Measurements from ENCODE around the gene REV3L.
A peak's percentile ranks its signal among the peaks of the same experiment; 100 is the strongest.

The REV3L gene

GRCh38 chr6:111430605-111431376 is 52.2 kb downstream of the REV3L start:
- peaks cover 22% of the 10 kb centered on the region for H3K9me3 Mint-ChIP-seq
- no peak overlapping the region for H3K27ac Mint-ChIP-seq
- peaks cover 73% of the 10 kb centered on the region for H3K4me1 Mint-ChIP-seq (ENCODE audit: low read depth)
- no peak overlapping the region for H3K4me3 Mint-ChIP-seq
- H3K36me3 Mint-ChIP-seq (ENCODE audit: low read depth) = peaks cover 37% of the 10 kb centered on the region
- H3K27me3 Mint-ChIP-seq = no peaks in the 10 kb centered on the region

DNA sequence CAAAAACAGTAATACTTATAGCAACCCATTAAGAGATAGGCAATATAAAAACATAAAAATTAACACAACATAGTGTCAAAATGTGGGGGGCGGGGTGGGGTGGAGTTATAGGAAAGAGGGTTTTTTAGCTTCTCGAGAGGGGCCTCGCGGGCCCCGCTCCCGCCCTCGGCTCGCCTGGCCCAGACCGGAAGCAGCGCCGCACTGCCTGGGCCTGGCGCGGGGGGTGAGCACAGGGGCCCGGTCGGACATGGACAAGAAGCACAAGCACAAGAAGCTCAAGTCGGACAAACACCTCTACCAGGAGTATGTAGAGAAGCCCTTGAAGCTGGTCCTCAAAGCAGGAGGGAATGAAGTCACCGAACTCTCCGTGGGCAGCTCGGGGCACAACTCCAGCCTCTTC is 53.4 kb downstream of the REV3L start:
- no peak overlapping the region for H3K4me3 Mint-ChIP-seq
- peaks cover 66% of the 10 kb centered on the region for H3K4me1 Mint-ChIP-seq (ENCODE audit: low read depth)
- H3K9me3 Mint-ChIP-seq = peaks cover 15% of the 10 kb centered on the region
- H3K27me3 Mint-ChIP-seq = no peaks in the 10 kb centered on the region
- peaks cover 30% of the 10 kb centered on the region for H3K36me3 Mint-ChIP-seq (ENCODE audit: low read depth)
- H3K27ac Mint-ChIP-seq = no peak overlapping the region

GRCh38 chr6:111428811-111429210 is 54.2 kb downstream of the REV3L start:
- H3K4me3 Mint-ChIP-seq = no peak overlapping the region
- peaks cover 70% of the 10 kb centered on the region for H3K4me1 Mint-ChIP-seq (ENCODE audit: low read depth)
- no peak overlapping the region for H3K27ac Mint-ChIP-seq
- peaks cover 15% of the 10 kb centered on the region for H3K9me3 Mint-ChIP-seq
- H3K27me3 Mint-ChIP-seq = no peaks in the 10 kb centered on the region
- peaks cover 30% of the 10 kb centered on the region for H3K36me3 Mint-ChIP-seq (ENCODE audit: low read depth)

DNA sequence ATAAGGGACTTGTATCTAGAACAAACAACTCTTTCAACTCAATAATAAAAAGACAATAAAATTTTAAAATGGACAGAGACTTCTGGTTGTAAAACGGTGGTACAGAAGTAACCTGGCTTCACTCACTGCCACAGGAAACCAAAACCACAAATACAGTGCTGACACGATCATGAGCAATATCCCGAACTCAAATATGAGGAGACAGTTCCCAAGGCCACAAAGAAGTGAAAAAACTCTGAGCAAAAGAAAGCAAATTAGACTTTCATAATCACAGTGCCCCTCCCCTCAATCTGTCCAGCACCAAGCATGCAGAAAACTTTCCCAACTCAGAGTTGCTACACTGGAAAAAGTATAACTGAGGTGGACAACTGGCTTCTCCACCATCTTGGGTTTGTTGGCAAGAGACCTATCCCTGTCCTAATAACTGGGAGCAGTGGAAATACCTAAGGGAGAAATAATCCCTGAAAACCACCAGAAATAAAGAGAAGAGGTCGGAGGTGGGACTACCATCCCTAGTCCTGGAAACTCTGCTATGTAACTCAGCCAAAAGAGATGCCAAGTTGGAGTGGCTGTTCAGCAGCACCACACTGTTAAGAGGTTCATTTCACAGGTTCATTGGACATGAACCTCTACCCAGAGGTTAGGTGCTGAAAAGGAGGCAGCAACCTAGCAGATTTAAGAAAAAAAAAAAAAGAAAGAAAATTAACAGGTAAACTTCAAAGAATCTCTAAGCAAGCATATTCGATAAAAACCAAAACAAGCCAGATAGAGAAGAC is 55.5 kb downstream of the REV3L start:
- Mint-ChIP-seq H3K27me3 (no peaks in the 10 kb centered on the region), H3K36me3 (ENCODE audit: low read depth) (peaks cover 30% of the 10 kb centered on the region), H3K4me3 (peak overlapping the region; percentile 66), H3K9me3 (peaks cover 15% of the 10 kb centered on the region), H3K27ac (peak overlapping the region; percentile 77), H3K4me1 (ENCODE audit: low read depth) (peaks cover 66% of the 10 kb centered on the region)

DNA sequence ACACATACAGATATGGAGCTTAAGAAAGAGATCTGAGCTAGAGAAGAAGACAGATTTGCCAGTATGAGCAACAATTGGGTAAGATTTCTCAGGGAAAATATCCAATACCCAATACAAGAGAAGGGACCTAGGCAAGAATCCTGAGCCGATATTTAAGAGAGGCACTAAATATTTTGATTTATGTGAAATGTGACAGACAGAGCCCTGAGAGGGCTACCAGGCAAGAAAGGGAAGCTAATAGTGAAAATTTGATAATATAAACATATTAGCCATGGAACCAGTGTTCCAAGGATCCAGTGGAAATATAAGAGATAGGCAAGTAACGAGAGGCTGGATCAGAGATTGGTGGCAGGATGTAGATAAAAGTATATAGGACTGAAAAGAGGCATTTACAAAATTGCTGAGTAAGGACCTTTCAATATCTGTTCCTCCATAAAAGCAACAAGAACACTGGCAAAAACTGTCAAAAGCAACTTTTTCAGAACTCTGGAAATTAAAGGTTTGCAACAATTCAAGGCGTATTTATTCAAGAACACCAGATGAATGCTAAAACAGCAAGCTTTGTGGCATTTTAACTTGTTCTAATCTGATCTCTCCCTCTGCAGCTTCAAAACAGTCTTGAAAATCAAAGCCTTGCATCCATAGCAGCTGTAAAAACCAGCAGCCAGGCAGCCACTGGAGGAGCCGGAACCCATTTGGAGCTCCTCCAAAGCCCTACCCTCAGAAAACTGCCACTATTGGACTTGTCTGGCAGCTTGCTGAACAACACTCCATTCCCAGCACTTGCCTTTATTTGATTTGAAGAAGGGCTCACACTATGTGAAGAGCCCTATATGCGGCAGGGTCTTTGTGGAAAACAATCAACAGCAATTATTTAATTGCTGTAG is 58.8 kb downstream of the REV3L start:
- H3K4me1 Mint-ChIP-seq (ENCODE audit: low read depth) = peaks cover 46% of the 10 kb centered on the region
- H3K27ac Mint-ChIP-seq = no peak overlapping the region

GRCh38 chr6:111423055-111423633 is 59.9 kb downstream of the REV3L start:
- peaks cover 37% of the 10 kb centered on the region for H3K4me1 Mint-ChIP-seq (ENCODE audit: low read depth)
- H3K36me3 Mint-ChIP-seq (ENCODE audit: low read depth) = peaks cover under 1% of the 10 kb centered on the region
- H3K4me3 Mint-ChIP-seq = no peak overlapping the region
- H3K9me3 Mint-ChIP-seq = peaks cover 3% of the 10 kb centered on the region
- H3K27ac Mint-ChIP-seq = peak overlapping the region; percentile 10
- no peaks in the 10 kb centered on the region for H3K27me3 Mint-ChIP-seq

More for the DNA sequence above, 58.8 kb downstream of the REV3L start:
- H3K27me3 Mint-ChIP-seq = no peaks in the 10 kb centered on the region
- no peak overlapping the region for H3K4me3 Mint-ChIP-seq
- peaks cover 13% of the 10 kb centered on the region for H3K9me3 Mint-ChIP-seq
- H3K36me3 Mint-ChIP-seq (ENCODE audit: low read depth) = peaks cover 11% of the 10 kb centered on the region

DNA sequence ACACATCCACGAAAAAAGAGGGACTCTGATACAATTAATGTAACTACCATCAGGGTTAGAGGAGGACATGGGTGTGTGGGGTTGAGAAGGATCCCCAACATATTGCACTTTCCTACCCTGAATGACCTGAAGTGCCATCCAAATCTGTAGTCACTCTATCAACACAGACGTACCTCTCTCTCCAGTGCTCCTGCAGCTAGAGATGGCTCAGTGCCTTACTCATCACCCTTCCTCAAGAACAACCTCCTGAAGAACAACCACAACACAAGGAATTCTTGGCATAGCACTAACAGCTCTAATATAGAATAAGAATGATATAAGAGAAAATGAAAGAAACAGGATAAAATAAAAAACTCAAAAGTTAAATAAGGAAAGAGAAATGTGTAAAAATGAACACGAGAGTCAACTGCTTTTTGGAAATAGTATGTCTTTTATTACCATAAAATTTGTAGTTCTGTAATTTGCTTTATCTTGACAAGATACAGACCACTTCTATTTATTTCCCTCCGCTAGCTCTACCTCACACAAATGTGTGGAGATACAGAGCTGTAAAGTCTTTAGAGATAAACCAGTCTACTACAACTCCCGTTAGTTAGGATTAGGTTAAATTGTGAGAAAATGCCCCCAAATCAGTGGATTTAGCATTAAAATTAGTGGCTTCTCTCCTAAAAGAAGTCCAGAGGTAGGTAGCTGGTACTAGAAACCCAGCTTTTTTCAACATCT is 63.9 kb downstream of the REV3L start:
- H3K4me1 Mint-ChIP-seq (ENCODE audit: low read depth) = peaks cover 12% of the 10 kb centered on the region
- H3K27me3 Mint-ChIP-seq = no peaks in the 10 kb centered on the region
- no peak overlapping the region for H3K27ac Mint-ChIP-seq
- H3K9me3 Mint-ChIP-seq = no peaks in the 10 kb centered on the region
- no peak overlapping the region for H3K4me3 Mint-ChIP-seq
- peaks cover 3% of the 10 kb centered on the region for H3K36me3 Mint-ChIP-seq (ENCODE audit: low read depth)

DNA sequence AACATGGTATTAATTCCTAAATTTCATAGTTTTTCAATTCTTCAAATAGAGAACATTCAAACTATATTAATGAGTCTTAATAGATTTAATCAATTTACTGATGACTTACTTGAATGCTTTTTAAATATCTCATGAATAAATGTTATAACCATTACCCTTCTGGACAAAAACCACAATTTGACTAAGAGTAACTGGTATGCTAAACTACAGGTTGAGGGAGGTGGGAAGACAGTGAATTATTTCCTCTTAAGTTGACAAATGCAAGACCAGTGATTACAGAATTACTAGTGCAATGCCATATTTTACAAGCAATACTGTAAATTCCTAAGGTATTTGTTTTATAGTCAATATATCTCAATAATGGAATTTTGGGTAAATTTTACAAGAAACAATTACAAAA is 65.1 kb downstream of the REV3L start:
- no peaks in the 10 kb centered on the region for H3K27me3 Mint-ChIP-seq
- no peak overlapping the region for H3K4me3 Mint-ChIP-seq
- H3K4me1 Mint-ChIP-seq (ENCODE audit: low read depth) = peaks cover under 1% of the 10 kb centered on the region
- no peak overlapping the region for H3K27ac Mint-ChIP-seq
- peaks cover 3% of the 10 kb centered on the region for H3K36me3 Mint-ChIP-seq (ENCODE audit: low read depth)
- no peaks in the 10 kb centered on the region for H3K9me3 Mint-ChIP-seq

DNA sequence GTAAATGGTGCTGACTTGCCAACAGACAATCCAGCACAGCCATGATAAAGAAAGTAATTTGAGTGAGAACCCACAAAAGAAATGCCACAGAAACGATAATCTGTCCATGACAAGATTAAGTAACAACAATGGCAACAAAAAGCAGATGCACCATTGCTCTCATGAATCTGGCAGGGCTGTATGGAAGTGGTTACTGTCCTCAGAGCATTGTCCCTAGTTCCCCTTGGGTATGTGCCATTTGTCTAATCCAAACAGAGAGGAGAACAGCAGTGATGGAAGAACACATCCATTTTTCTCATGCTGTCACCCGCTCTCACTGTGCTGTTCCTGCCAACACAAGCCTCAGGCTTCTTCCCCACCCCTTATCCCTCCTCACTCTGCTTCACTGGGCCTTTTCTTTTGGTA is 65.8 kb downstream of the REV3L start:
- Mint-ChIP-seq H3K9me3 (no peaks in the 10 kb centered on the region), H3K4me3 (no peak overlapping the region), H3K27ac (no peak overlapping the region)

GRCh38 chr6:111416529-111416928 is 66.5 kb downstream of the REV3L start:
- no peaks in the 10 kb centered on the region for H3K27me3 Mint-ChIP-seq
- no peaks in the 10 kb centered on the region for H3K4me1 Mint-ChIP-seq (ENCODE audit: low read depth)
- H3K9me3 Mint-ChIP-seq = no peaks in the 10 kb centered on the region
- H3K4me3 Mint-ChIP-seq = no peak overlapping the region
- H3K27ac Mint-ChIP-seq = no peak overlapping the region
- H3K36me3 Mint-ChIP-seq (ENCODE audit: low read depth) = peaks cover 5% of the 10 kb centered on the region

More for the DNA sequence above, 65.8 kb downstream of the REV3L start:
- H3K4me1 Mint-ChIP-seq (ENCODE audit: low read depth) = no peaks in the 10 kb centered on the region
- H3K36me3 Mint-ChIP-seq (ENCODE audit: low read depth) = peaks cover 3% of the 10 kb centered on the region
- H3K27me3 Mint-ChIP-seq = no peaks in the 10 kb centered on the region

DNA sequence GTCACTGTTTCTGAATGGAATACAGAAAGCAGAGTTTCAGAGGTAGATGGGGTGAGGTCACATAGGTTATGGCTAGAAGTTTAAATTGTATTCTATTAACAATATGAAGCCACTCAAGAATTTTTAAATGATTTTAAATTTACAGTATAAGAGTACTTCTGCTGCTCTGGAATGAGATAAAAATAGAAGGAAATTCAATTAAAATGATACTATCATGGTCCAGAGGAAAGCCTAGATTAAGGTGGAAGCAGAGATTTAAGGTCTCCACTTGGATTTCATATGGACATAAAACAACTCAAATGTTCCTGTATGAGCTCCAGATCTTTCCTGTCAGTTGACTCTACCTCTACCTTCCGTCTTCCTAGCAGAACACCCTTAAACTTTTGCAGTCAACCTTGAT is 68.6 kb downstream of the REV3L start:
- peaks cover 16% of the 10 kb centered on the region for H3K4me1 Mint-ChIP-seq (ENCODE audit: low read depth)
- H3K36me3 Mint-ChIP-seq (ENCODE audit: low read depth) = peaks cover 23% of the 10 kb centered on the region
- H3K27ac Mint-ChIP-seq = no peak overlapping the region
- H3K27me3 Mint-ChIP-seq = no peaks in the 10 kb centered on the region
- no peaks in the 10 kb centered on the region for H3K9me3 Mint-ChIP-seq
- no peak overlapping the region for H3K4me3 Mint-ChIP-seq

- H3K4me1 Mint-ChIP-seq (ENCODE audit: low read depth) = peaks cover 21% of the 10 kb centered on the region
- no peak overlapping the region for H3K27ac Mint-ChIP-seq
Observed at GRCh38 chr6:111411978-111412566, 70.9 kb downstream of the REV3L start.

DNA sequence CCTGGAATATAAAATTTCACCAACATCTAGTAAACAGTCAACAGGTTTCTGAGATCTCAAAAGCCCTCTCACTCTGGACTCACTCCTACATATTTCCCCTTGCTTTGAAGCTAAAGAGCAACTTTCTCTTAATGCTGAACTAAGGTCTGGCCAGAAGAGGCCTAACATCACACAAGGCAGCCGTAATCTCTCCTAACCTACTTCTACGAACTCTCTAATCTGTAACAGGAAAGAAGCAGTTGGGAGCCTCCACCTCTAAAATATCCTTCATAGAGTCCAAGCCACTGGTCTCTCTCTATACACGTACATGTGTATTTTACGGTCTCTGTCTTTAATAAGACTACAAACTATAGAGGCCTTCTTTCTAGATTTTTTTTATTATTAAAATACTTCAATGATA is 72.0 kb downstream of the REV3L start:
- H3K9me3 Mint-ChIP-seq = no peaks in the 10 kb centered on the region
- peaks cover 27% of the 10 kb centered on the region for H3K4me1 Mint-ChIP-seq (ENCODE audit: low read depth)
- H3K36me3 Mint-ChIP-seq (ENCODE audit: low read depth) = peaks cover 36% of the 10 kb centered on the region
- H3K4me3 Mint-ChIP-seq = no peak overlapping the region
- no peaks in the 10 kb centered on the region for H3K27me3 Mint-ChIP-seq
- no peak overlapping the region for H3K27ac Mint-ChIP-seq

More at GRCh38 chr6:111411978-111412566, 70.9 kb downstream of the REV3L start:
- Mint-ChIP-seq H3K27me3 (no peaks in the 10 kb centered on the region), H3K36me3 (ENCODE audit: low read depth) (peaks cover 38% of the 10 kb centered on the region), H3K9me3 (no peaks in the 10 kb centered on the region), H3K4me3 (no peak overlapping the region)
